ENCODE data around the gene VWA7.
"Not testable (repeated sequence)": the region's sequence is repeated elsewhere in the genome, so short reads cannot be mapped to it uniquely, and the experiment has no call there.

Gene VWA7, protein sequence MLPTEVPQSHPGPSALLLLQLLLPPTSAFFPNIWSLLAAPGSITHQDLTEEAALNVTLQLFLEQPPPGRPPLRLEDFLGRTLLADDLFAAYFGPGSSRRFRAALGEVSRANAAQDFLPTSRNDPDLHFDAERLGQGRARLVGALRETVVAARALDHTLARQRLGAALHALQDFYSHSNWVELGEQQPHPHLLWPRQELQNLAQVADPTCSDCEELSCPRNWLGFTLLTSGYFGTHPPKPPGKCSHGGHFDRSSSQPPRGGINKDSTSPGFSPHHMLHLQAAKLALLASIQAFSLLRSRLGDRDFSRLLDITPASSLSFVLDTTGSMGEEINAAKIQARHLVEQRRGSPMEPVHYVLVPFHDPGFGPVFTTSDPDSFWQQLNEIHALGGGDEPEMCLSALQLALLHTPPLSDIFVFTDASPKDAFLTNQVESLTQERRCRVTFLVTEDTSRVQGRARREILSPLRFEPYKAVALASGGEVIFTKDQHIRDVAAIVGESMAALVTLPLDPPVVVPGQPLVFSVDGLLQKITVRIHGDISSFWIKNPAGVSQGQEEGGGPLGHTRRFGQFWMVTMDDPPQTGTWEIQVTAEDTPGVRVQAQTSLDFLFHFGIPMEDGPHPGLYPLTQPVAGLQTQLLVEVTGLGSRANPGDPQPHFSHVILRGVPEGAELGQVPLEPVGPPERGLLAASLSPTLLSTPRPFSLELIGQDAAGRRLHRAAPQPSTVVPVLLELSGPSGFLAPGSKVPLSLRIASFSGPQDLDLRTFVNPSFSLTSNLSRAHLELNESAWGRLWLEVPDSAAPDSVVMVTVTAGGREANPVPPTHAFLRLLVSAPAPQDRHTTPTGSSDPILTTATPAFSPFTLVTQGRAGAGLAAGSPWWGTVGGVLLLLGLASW

DNA sequence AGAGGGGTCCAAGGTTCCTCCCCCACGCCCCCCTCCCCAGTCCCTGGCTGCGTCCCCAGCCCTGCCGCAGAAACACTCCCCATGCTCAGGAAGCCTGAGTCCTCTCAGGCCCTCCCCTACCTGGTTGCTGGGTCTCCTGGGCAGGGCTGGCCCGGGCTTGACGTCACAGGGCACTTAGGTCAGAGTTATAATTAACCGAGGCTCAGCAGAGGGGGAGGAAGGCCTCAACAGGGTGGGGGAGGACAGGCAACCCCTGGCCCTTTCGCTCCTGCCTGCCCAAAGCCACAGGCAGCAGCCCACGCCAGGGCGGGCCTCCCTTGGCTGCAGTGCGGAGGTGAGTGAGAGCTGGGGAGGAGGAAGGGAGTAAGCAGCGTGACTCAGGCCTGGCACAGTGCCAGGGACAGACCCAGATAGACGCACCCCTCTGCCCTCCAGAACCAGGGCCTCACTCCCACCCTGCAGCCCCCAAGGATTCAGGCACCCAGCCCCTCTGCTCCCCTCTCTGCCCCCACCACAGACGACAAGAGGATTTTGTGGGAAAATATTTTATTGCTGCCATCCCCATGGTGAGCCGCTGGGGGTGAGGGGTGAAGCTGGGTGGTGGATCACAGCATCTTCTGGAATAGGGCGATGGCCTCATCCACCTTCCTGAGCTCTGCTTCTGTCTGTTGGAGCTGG lies at the start of gene VWA7:
VWA7 (minus strand) TSS at position 340 of the 678 bp plus-strand sequence. CDS start 549 bp downstream, outside the sequence.
- Mint-ChIP-seq H3K4me3 (peak within 1 kb of the TSS; percentile 51), H3K9me3 (no peaks in the 10 kb centered on the region), H3K27me3 (no peaks in the 10 kb centered on the region), H3K4me1 (peaks cover 20% of the 10 kb centered on the region), H3K36me3 (peaks cover 10% of the 10 kb centered on the region), H3K27ac (peak within 1 kb of the TSS; percentile 90)
- ATAC-seq (ENCODE audit: low read depth) (peak; percentile 96), DNase-seq (ENCODE audit: low spot score in 2 of 2) (peak; percentile 58 to 60)

DNA sequence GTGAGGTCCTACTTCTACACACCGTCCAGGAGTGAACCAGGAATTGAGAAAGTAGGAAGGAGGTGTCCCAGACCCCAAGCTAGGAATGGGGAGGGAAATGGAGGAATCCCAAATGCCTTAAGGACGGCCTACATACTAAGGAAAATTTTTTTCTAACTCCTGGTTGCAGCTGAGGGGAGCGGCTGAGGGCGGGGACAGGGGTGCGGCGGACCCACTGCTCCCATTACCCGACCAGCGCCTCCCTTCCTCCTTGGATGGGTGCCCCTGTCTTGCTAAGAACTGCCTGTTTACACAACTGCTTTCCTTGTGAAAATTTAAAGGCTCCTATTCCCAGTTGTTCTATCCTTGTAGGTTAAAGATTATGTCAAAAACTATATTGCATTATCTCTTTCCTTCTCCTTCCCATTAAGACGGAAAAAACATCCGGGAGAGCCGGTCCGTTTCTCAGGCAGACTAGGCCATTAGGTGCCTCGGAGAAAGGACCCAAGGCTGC lies 49.7 kb upstream of the VWA7 start:
- H3K9me3 Mint-ChIP-seq, result no peaks in the 10 kb centered on the region
- H3K4me1 Mint-ChIP-seq, result peaks cover 21% of the 10 kb centered on the region
- H3K27ac Mint-ChIP-seq, result peak overlapping the region; percentile 97
- no peaks in the 10 kb centered on the region for H3K27me3 Mint-ChIP-seq
- H3K36me3 Mint-ChIP-seq, result no peaks in the 10 kb centered on the region
- ATAC-seq (ENCODE audit: low read depth) (peak; percentile 14), DNase-seq (ENCODE audit: low spot score in 2 of 2) (no peak)
- peak overlapping the region; percentile 92 for H3K4me3 Mint-ChIP-seq

DNA sequence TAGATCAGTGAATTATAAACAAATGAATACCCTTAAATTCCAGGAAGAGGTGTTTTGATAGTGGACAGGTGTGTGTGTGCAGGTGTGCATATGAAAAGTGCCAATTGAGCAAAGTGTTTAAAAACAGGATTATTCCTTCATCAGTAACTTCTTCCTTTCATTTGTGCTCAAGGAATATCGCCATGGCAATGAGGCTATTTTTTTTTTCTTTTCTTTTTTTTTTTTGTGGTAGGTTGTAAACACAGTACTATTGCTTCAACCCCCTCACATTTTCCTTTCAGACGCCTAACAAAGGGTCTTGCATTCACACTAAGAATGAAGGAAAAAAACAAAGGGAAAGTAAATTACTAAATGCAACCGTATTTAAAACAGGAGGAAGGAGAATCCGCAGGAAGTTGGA lies 48.4 kb upstream of the VWA7 start:
- H3K36me3 Mint-ChIP-seq, result no peaks in the 10 kb centered on the region
- H3K9me3 Mint-ChIP-seq, result no peaks in the 10 kb centered on the region
- ATAC-seq (ENCODE audit: low read depth), result no peak
- H3K4me3 Mint-ChIP-seq, result peak overlapping the region; percentile 37
- no peak for DNase-seq (ENCODE audit: low spot score in 2 of 2)
- peak overlapping the region; percentile 97 for H3K27ac Mint-ChIP-seq
- H3K4me1 Mint-ChIP-seq, result peaks cover 19% of the 10 kb centered on the region
- H3K27me3 Mint-ChIP-seq, result no peaks in the 10 kb centered on the region

DNA sequence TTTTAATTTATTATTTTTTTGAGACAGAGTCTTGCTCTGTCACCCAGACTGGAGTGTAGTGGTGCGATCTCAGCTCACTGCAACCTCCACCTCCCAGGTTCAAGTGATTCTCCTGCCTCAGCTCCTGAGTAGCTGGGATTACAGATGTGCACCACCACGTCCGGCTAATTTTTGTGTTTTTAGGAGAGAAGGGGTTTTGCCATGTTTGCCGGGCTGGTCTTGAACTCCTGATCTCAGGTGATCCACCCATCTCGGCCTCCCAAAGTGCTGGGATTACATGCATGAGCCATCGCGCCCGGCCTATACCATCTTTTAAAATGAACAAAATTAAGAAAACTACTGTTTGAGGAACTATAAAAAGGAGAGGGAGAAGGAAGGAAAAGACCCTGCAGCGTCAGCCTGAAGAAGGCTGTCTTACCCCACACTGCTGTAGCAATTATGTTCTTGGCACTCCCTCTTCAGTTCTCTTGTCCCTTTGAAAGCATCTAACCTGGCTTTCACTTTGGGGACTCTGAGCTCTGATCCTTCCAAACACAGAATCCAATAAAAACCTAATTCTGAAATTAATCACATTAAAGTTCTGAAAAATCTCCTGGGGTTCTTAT lies 46.6 kb upstream of the VWA7 start:
- Mint-ChIP-seq H3K4me3 (peak overlapping the region; percentile 49), H3K4me1 (peaks cover 15% of the 10 kb centered on the region)
- ATAC-seq (ENCODE audit: low read depth); H3K9me3 Mint-ChIP-seq; H3K36me3 Mint-ChIP-seq; H3K27me3 Mint-ChIP-seq; DNase-seq (ENCODE audit: low spot score in 2 of 2); H3K27ac Mint-ChIP-seq: not testable (repeated sequence)

DNA sequence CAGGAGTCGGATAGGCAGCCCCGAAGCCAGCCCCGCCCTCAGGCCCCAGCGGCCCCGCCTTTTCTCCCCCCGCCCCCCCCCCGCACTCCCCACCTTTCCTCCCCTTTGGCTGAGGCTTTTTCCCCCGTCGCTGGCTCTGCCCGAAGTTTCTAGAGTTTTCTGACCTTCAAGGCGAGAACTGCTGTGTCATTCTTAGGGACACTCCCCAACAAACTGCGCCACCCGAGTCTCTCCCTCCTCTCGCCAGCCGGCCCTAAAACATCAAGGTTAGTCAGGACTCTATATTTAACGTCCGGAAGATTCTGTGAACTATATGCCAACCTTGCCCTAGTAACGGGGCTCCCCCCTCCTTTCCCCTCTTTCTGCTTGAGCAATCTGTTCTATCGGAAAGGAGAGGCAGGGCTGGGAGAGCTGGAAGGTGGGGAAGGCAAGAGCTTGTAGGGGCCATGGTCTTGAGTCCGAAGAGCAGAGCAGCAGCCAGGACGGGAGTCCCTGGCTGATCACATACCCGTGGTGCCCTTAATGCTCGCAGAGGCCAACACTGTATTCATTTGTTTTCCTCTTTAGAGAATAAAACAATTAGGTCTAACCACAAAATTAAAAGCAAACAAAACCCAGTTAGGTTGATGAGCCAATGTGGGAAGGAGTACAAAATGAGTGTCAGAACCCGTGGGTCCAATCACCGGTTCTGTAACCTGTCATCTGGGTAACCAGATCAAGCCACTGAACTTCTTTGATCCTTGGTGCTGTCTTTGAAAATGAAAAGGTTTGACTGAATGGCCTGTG lies 45.1 kb upstream of the VWA7 start:
- no peaks in the 10 kb centered on the region for H3K9me3 Mint-ChIP-seq
- H3K27ac Mint-ChIP-seq, result peak overlapping the region; percentile 94
- H3K4me3 Mint-ChIP-seq, result peak overlapping the region; percentile 99
- no peaks in the 10 kb centered on the region for H3K36me3 Mint-ChIP-seq
- H3K4me1 Mint-ChIP-seq, result peaks cover 23% of the 10 kb centered on the region
- ATAC-seq (ENCODE audit: low read depth) (peak; percentile 38), DNase-seq (ENCODE audit: low spot score in 2 of 2) (peak in 1 of 2 donors; percentile 48)
- no peaks in the 10 kb centered on the region for H3K27me3 Mint-ChIP-seq

DNA sequence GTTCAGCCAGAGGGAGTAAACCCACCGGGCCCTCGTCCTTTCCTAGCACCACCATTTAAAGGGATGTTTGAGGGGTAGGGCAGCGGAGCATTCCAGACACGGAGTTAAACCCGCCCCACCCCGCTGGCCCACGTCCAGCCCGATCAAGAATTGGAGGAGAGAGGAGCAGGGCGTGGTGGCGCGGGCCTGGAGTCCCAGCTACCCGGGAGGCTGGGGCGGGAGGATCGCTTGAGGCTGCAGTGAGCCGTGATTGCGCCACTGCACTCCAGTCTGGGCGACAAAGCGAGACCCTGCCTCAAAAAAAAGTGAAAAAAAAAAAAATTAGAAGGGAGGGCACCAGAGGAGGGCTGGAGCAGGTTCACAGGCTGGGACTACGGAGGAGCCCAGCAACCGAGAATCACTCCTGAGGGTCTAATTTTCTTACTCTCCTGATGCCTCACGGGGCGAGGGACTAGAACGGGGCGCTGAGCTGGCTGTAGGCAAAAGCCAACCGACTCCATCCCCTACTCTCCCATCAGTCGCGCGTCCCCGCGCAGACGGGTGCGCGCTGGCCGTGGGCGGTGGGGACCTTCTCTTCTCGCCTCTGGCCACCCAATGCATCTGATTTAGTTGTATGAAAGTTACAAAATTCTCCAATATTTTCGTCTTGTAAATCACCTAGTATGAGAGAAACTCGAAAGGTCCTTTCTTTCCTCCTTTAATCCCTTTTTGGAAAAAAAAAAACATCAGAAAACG lies 44.3 kb upstream of the VWA7 start:
- Mint-ChIP-seq H3K4me1 (peaks cover 17% of the 10 kb centered on the region), H3K27me3 (no peaks in the 10 kb centered on the region), H3K36me3 (no peaks in the 10 kb centered on the region), H3K27ac (peak overlapping the region; percentile 94), H3K4me3 (peak overlapping the region; percentile 99), H3K9me3 (no peaks in the 10 kb centered on the region)
- ATAC-seq (ENCODE audit: low read depth), result peak; percentile 56
- peak in 1 of 2 donors; percentile 61 for DNase-seq (ENCODE audit: low spot score in 2 of 2)

DNA sequence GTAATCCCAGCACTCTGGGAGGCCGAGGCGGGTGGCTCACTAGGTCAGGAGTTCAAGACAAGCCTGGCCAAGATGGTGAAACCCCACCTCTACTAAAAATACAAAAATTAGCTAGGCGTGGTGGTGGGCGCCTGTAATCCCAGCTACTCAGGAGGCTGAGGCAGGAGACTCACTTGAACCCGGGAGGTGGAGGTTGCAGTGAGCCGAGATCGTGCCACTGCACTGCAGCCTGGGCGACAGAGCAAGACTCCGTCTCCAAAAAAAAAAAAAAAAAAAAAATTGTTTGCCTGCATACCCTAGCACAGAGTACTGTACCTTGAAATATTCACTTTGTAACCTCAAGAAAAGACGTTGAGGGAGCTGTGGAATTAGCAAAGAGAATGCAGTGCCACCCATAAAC lies 43.3 kb upstream of the VWA7 start:
- peak overlapping the region; percentile 44 for H3K4me3 Mint-ChIP-seq
- ATAC-seq (ENCODE audit: low read depth); H3K27me3 Mint-ChIP-seq; H3K27ac Mint-ChIP-seq; H3K36me3 Mint-ChIP-seq; H3K9me3 Mint-ChIP-seq; DNase-seq (ENCODE audit: low spot score in 2 of 2): not testable (repeated sequence)
- peaks cover 17% of the 10 kb centered on the region for H3K4me1 Mint-ChIP-seq

DNA sequence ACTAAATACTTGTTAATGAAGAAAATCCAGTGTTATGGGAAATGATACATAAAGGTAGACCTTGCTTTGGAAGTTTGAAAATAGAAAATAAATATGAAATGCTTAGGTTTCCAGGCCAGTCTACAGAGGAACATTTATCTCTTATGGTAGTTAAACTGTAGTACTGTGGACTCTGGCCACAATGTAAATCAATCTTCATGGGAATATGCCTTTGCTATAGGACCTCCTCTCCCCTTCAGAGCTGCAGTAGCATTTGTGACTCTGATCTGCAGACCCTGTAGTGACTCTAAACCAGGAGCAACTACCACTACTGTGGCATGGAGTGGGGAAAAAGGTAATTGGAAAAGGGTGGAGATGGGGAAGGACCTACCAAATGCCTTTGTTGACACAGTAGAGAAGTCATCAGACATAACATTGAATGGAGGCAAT lies 42.8 kb upstream of the VWA7 start:
- Mint-ChIP-seq H3K36me3 (no peaks in the 10 kb centered on the region), H3K27me3 (no peaks in the 10 kb centered on the region), H3K4me3 (no peak overlapping the region), H3K9me3 (no peaks in the 10 kb centered on the region), H3K4me1 (peaks cover 17% of the 10 kb centered on the region), H3K27ac (no peak overlapping the region)
- DNase-seq (ENCODE audit: low spot score in 2 of 2) (no peak), ATAC-seq (ENCODE audit: low read depth) (no peak)

DNA sequence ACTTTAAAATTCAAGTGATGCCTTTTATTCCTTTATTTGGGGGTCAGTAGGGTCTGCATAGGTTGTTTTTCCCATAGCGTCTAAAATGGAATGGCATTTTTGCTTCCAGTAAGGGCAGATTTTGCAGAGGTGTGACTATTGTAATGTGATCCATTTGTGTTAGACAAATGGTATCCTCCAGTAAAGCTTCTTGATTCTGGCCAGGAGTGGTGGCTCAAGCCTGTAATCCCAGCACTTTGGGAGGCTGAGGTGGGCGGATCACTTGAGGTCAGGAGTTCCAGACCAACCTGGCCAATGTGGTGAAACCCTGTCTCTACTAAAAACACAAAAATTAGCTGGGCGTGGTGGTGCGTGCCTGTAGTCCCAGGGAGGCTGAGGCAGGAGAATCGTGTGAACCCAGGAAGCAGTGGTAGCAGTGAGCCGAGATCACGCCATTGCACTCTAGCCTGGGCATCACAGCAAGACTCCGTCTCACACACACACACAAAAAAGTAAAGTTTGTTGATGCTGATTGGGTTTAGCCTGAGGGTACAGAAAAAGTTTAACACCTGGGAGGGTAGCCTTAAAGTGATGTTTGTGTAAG lies 40.9 kb upstream of the VWA7 start:
- Mint-ChIP-seq H3K4me1 (peaks cover 23% of the 10 kb centered on the region), H3K4me3 (peak overlapping the region; percentile 87), H3K27ac (peak overlapping the region; percentile 67)
- H3K9me3 Mint-ChIP-seq; DNase-seq (ENCODE audit: low spot score in 2 of 2); ATAC-seq (ENCODE audit: low read depth); H3K27me3 Mint-ChIP-seq; H3K36me3 Mint-ChIP-seq: not testable (repeated sequence)

DNA sequence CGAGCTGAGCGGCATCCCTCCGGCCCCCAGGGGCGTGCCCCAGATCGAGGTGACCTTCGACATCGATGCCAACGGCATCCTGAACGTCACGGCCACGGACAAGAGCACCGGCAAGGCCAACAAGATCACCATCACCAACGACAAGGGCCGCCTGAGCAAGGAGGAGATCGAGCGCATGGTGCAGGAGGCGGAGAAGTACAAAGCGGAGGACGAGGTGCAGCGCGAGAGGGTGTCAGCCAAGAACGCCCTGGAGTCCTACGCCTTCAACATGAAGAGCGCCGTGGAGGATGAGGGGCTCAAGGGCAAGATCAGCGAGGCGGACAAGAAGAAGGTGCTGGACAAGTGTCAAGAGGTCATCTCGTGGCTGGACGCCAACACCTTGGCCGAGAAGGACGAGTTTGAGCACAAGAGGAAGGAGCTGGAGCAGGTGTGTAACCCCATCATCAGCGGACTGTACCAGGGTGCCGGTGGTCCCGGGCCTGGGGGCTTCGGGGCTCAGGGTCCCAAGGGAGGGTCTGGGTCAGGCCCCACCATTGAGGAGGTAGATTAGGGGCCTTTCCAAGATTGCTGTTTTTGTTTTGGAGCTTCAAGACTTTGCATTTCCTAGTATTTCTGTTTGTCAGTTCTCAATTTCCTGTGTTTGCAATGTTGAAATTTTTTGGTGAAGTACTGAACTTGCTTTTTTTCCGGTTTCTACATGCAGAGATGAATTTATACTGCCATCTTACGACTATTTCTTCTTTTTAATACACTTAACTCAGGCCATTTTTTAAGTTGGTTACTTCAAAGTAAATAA lies 40.2 kb upstream of the VWA7 start:
- H3K4me3 Mint-ChIP-seq, result peak overlapping the region; percentile 87
- peak overlapping the region; percentile 67 for H3K27ac Mint-ChIP-seq
- peaks cover 26% of the 10 kb centered on the region for H3K4me1 Mint-ChIP-seq
- peak; percentile 23 for ATAC-seq (ENCODE audit: low read depth)
- H3K36me3 Mint-ChIP-seq; H3K27me3 Mint-ChIP-seq; H3K9me3 Mint-ChIP-seq; DNase-seq (ENCODE audit: low spot score in 2 of 2): not testable (repeated sequence)

DNA sequence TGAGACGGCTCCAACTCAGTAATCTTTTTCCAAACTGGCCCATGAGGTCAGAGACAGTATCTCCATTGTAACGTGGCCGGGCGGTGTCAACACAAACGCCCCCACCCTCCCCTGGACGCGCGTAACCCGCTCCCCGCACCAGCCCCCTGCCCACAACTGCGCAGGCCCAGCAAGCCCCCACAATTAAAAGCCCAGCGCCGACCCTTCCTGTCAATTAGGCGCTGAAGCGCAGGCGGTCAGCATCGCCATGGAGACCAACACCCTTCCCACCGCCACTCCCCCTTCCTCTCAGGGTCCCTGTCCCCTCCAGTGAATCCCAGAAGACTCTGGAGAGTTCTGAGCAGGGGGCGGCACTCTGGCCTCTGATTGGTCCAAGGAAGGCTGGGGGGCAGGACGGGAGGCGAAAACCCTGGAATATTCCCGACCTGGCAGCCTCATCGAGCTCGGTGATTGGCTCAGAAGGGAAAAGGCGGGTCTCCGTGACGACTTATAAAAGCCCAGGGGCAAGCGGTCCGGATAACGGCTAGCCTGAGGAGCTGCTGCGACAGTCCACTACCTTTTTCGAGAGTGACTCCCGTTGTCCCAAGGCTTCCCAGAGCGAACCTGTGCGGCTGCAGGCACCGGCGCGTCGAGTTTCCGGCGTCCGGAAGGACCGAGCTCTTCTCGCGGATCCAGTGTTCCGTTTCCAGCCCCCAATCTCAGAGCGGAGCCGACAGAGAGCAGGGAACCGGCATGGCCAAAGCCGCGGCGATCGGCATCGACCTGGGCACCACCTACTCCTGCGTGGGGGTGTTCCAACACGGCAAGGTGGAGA lies 38.1 kb upstream of the VWA7 start, which contains the start of the genes HSPA1A and HSPA1L:
HSPA1A (plus strand) TSS at position 519 of the 814 bp plus-strand sequence; CDS start at position 733, 214 bp downstream.
HSPA1L (minus strand) TSS at position 259 of the 814 bp plus-strand sequence. CDS start 3,311 bp downstream, outside the sequence.
- peak; percentile 14 for ATAC-seq (ENCODE audit: low read depth)
- Mint-ChIP-seq H3K36me3 (peaks cover 3% of the 10 kb centered on the region), H3K9me3 (no peaks in the 10 kb centered on the region)

More for the DNA sequence above, 38.1 kb upstream of the VWA7 start, which contains the start of the genes HSPA1A and HSPA1L:
- peaks cover 19% of the 10 kb centered on the region for H3K4me1 Mint-ChIP-seq
- peak within 1 kb of the TSS; percentile 97 for H3K4me3 Mint-ChIP-seq
- DNase-seq (ENCODE audit: low spot score in 2 of 2), result peak in 1 of 2 donors; percentile 53
- H3K27me3 Mint-ChIP-seq, result no peaks in the 10 kb centered on the region
- peak within 1 kb of the TSS; percentile 90 for H3K27ac Mint-ChIP-seq
